HepG2 (cell line): ENCODE measurements around the gene SIGLEC8. TPM values are rescaled to one million over a fixed set of nuclear protein-coding genes. Genes with fewer than 3 reads are reported as not detected.

ENCODE experiments used
- ATAC-seq: fragments of 200-7000 bp; cut with Tn5 transposase; 3 replicates; pipeline ENCODE4 v1.9.1; 2020; ENCODE audit warnings: mild to moderate bottlenecking, moderate library complexity
- BruUV-seq: library from RNA; stranded (reverse); fragments of 400-500 nt; replicated peaks from 2 replicates; lab custom pipeline; 2021; lab: Mats Ljungman, UMichigan
- CTCF ChIA-PET: fragments of 300-600 bp; formaldehyde crosslinking; extraction: SDS; loops from one replicate; lab custom pipeline; 2021; ENCODE audit warnings: low total read pairs, inconsistent platforms, low intra/inter-chr PET ratio; lab: Yijun Ruan, JAX
- POLR2A ChIA-PET: fragments of 350-600 bp; sonication (Branson Sonifier 250); formaldehyde crosslinking; loops from one replicate; lab custom pipeline; 2020; ENCODE audit warnings: antibody characterized with exemption, inconsistent platforms; lab: Yijun Ruan, JAX
- DNase-seq: peaks from one replicate; pipeline ENCODE4 v3.0.0-alpha.2; 2015; ENCODE audit warnings: low spot score
- FAIRE-seq: peaks from 3 replicates; lab custom pipeline; 2011; peaks lifted over from hg19 to GRCh38; lab: Jason Lieb, UNC
- H2AFZ ChIP-seq: one replicate; pipeline ENCODE4 v1.6.1; 2011; ENCODE audit warnings: low read length, inconsistent platforms
- H3K27ac ChIP-seq: fragments of 300-600 bp; 3 replicates; pipeline ENCODE4 v1.8.0; 2011; ENCODE audit warnings: mixed run types, mild to moderate bottlenecking, mixed read lengths, low read length, inconsistent platforms; ENCODE audit not compliant: insufficient read depth; ENCODE audit errors: extremely low read length
- H3K27me3 ChIP-seq, 2 experiments: fragments of 200-600 bp in 1 of 2; 2 replicates in 1 of 2; 3 replicates in 1 of 2; pipeline versions ENCODE4 v1.6.0 to v1.8.0; 2011; ENCODE audit warnings: low read length in 2 of 2, mild to moderate bottlenecking in 2 of 2, moderate library complexity in 2 of 2, inconsistent platforms in 1 of 2; ENCODE audit not compliant: insufficient read depth in 2 of 2, control insufficient read depth in 1 of 2
- H3K36me3 ChIP-seq, 2 experiments: fragments of 200-600 bp in 1 of 2; replicated peaks in 1 of 2; 2 replicates in 1 of 2; 3 replicates in 1 of 2; pipeline versions ENCODE4 v1.5.1 to v1.8.0; 2011; ENCODE audit warnings: low read length in 2 of 2, inconsistent platforms in 1 of 2; ENCODE audit not compliant: insufficient read depth in 2 of 2, control insufficient read depth in 1 of 2
- H3K4me1 ChIP-seq: 2 replicates; pipeline ENCODE4 v1.5.1; 2012; ENCODE audit warnings: low read length, inconsistent platforms; ENCODE audit not compliant: insufficient read depth
- H3K4me2 ChIP-seq: 2 replicates; pipeline ENCODE4 v1.6.0; 2011; ENCODE audit warnings: low read depth, low read length, inconsistent platforms
- H3K4me3 ChIP-seq, 3 experiments: fragments of 200-600 bp in 1 of 3; sonication (generic), shearing (Covaris generic) in 1 of 3; replicated peaks in 1 of 3; 2 replicates each; pipeline ENCODE4 v1.5.1; 2011 to 2016; ENCODE audit warnings: low read length in 3 of 3, inconsistent platforms in 2 of 3, low read depth in 2 of 3, mild to moderate bottlenecking in 2 of 3, control low read depth in 1 of 3, mixed read lengths in 1 of 3; ENCODE audit not compliant: insufficient read depth in 1 of 3
- H3K79me2 ChIP-seq: one replicate; pipeline ENCODE4 v1.6.1; 2011; ENCODE audit warnings: low read length, inconsistent platforms; ENCODE audit not compliant: insufficient read depth
- H3K9ac ChIP-seq: 2 replicates; pipeline ENCODE4 v1.6.0; 2011; ENCODE audit warnings: mild to moderate bottlenecking, low read depth, low read length, inconsistent platforms; ENCODE audit not compliant: insufficient read depth
- H3K9me3 ChIP-seq: 2 replicates; pipeline ENCODE4 v1.5.1; 2012; ENCODE audit warnings: mild to moderate bottlenecking, low read length
- H4K20me1 ChIP-seq: 2 replicates; pipeline ENCODE4 v1.6.0; 2011; ENCODE audit warnings: inconsistent platforms, mild to moderate bottlenecking, low read length, moderate library complexity; ENCODE audit not compliant: insufficient read depth
- FIP1L1 ChIP-seq: fragments of 200-400 bp; formaldehyde crosslinking; IDR thresholded peaks from 2 replicates; pipeline ENCODE4 v1.6.1; 2018; ENCODE audit warnings: low read depth, mild to moderate bottlenecking, low read length, moderate library complexity, borderline replicate concordance; ENCODE audit not compliant: insufficient read depth
- MED1 ChIP-seq: sonication (generic); formaldehyde crosslinking; IDR thresholded peaks from 2 replicates; pipeline ENCODE4 v1.4.0; 2020; ENCODE audit warnings: missing genetic modification reagents
- MXI1 ChIP-seq: IDR thresholded peaks from 3 replicates; pipeline ENCODE4 v1.6.1; 2012; ENCODE audit warnings: low read depth, low read length, inconsistent platforms, borderline replicate concordance
- MYC ChIP-seq: sonication (generic); formaldehyde crosslinking; IDR thresholded peaks from 2 replicates; pipeline ENCODE4 v1.9.0; 2021; ENCODE audit warnings: missing genetic modification reagents, borderline replicate concordance
- SIN3B ChIP-seq: fragments of 150-350 bp; IDR thresholded peaks from 2 replicates; pipeline ENCODE4 v1.6.1; 2014; ENCODE audit warnings: low read length
- ZNF253 ChIP-seq: sonication (generic); formaldehyde crosslinking; IDR thresholded peaks from 2 replicates; pipeline ENCODE4 v1.8.0; 2022; ENCODE audit warnings: mild to moderate bottlenecking, missing genetic modification reagents, borderline replicate concordance
- ZNF256 ChIP-seq: sonication (generic); formaldehyde crosslinking; conservative IDR thresholded peaks from 2 replicates; pipeline ENCODE4 v1.4.0; 2020; ENCODE audit warnings: missing genetic modification reagents
- WGBS: methylation state at CpG from one replicate; pipeline ENCODE4 v1.1.6; 2017; ENCODE audit warnings: low lambda C conversion rate; 5-methylcytosine and 5-hydroxymethylcytosine counted together
- in situ Hi-C: cut with HindIII; loops from 2 replicates; pipeline ENCODE4 v1.10.0; 2017; ENCODE audit warnings: low pct_unique_long_range_greater_than_20kb; ENCODE audit not compliant: extremely low pct_ligation_motif_present
- intact Hi-C: fragments of 100-400 bp; cut with micrococcal nuclease; formaldehyde crosslinking; loops from one replicate; pipeline ENCODE4 v1.10.0; 2022; ENCODE audit not compliant: unreplicated experiment
- polyA plus RNA-seq, 8 experiments: library from polyadenylated mRNA; depleted of rRNA in 3 of 8; stranded (reverse) in 7 of 8; unstranded in 1 of 8; fragments of >200 nt; fragmentation: Illumina TruSeq in 4 of 8; extraction: Trizol in 4 of 8; gene quantifications; 2 replicates each; pipeline versions ENCODE4 v1.2.1 to v1.2.3, GENCODE V29; 2011 to 2016; ENCODE audit warnings: low read depth in 4 of 8, missing spikeins in 1 of 8, mixed read lengths in 1 of 8; ENCODE audit not compliant: insufficient read depth in 1 of 8
- total RNA-seq, 5 experiments: library from RNA; depleted of rRNA; stranded (reverse); fragments of >200 nt; fragmentation: Illumina TruSeq; extraction: Trizol; gene quantifications; 2 replicates each; pipeline ENCODE4 v1.2.3, GENCODE V29; 2016; ENCODE audit warnings: low read depth in 1 of 5

SIGLEC8 gene
- total and polyA plus RNA-seq, 2 of the 13 experiments (the other 11 are each of a cell fraction or from before 2014, with no cell fraction given): not detected

GRCh38 chr19:51503896-51504295, 45.6 kb upstream of the SIGLEC8 start:
- in situ Hi-C loops: no loop called here
- FAIRE-seq (no peak), ATAC-seq (no peak), DNase-seq (no peak)
- ChIA-PET POLR2A (no interaction called here), CTCF (no interaction called here)
- Histone ChIP-seq H3K4me2 (no peak overlapping the region), H3K27me3 (peaks cover 0 to 7% of the 10 kb centered on the region in 2 experiments; a peak in 1 of 5 replicates), H3K27ac (no peak overlapping the region), H2AFZ (no peak overlapping the region), H4K20me1 (no peaks in the 10 kb centered on the region), H3K36me3 (no peaks in the 10 kb centered on the region), H3K9me3 (no peaks in the 10 kb centered on the region), H3K4me3 (no peak overlapping the region), H3K4me1 (no peaks in the 10 kb centered on the region), H3K79me2 (no peaks in the 10 kb centered on the region), H3K9ac (no peak overlapping the region)
- BruUV-seq: no TSS peak
- 17% methylated on average over 3 of the region's 3 CpGs for WGBS
- intact Hi-C loops: no loop called here
- TF ChIP-seq MED1 (CRISPR knock-in tag) (no peak), SIN3B (no peak)

GRCh38 chr19:51503286-51503817, 45.1 kb upstream of the SIGLEC8 start:
- intact Hi-C loops (no loop called here), in situ Hi-C loops (no loop called here)
- H3K9me3 ChIP-seq: no peaks in the 10 kb centered on the region
- ATAC-seq: no peak
- FAIRE-seq: no peak
- no peaks in the 10 kb centered on the region for H3K79me2 ChIP-seq
- TF ChIP-seq FIP1L1: no peak
- TF ChIP-seq ZNF253 (CRISPR knock-in tag): no peak
- no peak for TF ChIP-seq MYC (CRISPR knock-in tag)
- TF ChIP-seq MXI1: no peak
- no peak for TF ChIP-seq ZNF256 (CRISPR knock-in tag)
- no peak overlapping the region for H2AFZ ChIP-seq
- BruUV-seq: no TSS peak
- H3K36me3 ChIP-seq: no peaks in the 10 kb centered on the region
- no peak for DNase-seq
- no peaks in the 10 kb centered on the region for H4K20me1 ChIP-seq
- no peak overlapping the region for H3K27ac ChIP-seq
- H3K4me2 ChIP-seq: no peak overlapping the region
- H3K27me3 ChIP-seq: 0 out of 5 replicates have a peak, but pooled peaks cover 0 to 7% of the 10 kb centered on the region in 2 experiments
- ChIA-PET CTCF (no interaction called here), POLR2A (no interaction called here)
- 12% methylated on average over 5 of the region's 5 CpGs for WGBS
- H3K9ac ChIP-seq: no peak overlapping the region
- H3K4me1 ChIP-seq: no peaks in the 10 kb centered on the region
- no peak overlapping the region for H3K4me3 ChIP-seq
